Suprapubic skin (tissue), 3 donors: ENCODE data around the gene VPS52.

Experiments
- CTCF ChIP-seq, 2 donors: fragments of 200-600 bp in 1 of 2; fragments of 450-650 bp in 1 of 2; sonication (generic) in 1 of 2; IDR thresholded peaks; one replicate each; pipeline ENCODE4 v1.5.1; 2016 to 2019; ENCODE audit warnings: antibody characterized with exemption in 2 of 2, mild to moderate bottlenecking in 1 of 2, moderate library complexity in 1 of 2
- EP300 ChIP-seq: sonication (generic); formaldehyde crosslinking; IDR thresholded peaks from one replicate; pipeline ENCODE4 v1.6.1; 2017; ENCODE audit warnings: antibody characterized with exemption

- peak; percentile 95 to 96 for TF ChIP-seq CTCF (IDR thresholded peaks at IDR 0.05)
- no peak for TF ChIP-seq EP300
Observed at GRCh38 chr6:33247977-33248642, 23.6 kb downstream of the VPS52 start.
